GM20000 (cell line): ENCODE measurements around the gene ALG12.

Experiments used
- DNase-seq: peaks from one replicate; pipeline ENCODE4 v3.0.0; 2012; ENCODE audit warnings: low spot score
- CTCF ChIP-seq: IDR thresholded peaks from 2 replicates; pipeline ENCODE4 v1.5.1; 2012; ENCODE audit warnings: mild to moderate bottlenecking, control low read depth; ENCODE audit errors: extremely low read depth, missing control alignments

The ALG12 gene

GRCh38 chr22:49904040-49904369 is 14.2 kb downstream of the ALG12 start:
- DNase-seq: no peak
- no peak for TF ChIP-seq CTCF

GRCh38 chr22:49903322-49904039 is 14.8 kb downstream of the ALG12 start:
- no peak for DNase-seq
- no peak for TF ChIP-seq CTCF

- no peak for DNase-seq
- no peak for TF ChIP-seq CTCF
Observed at GRCh38 chr22:49901457-49901856, 16.8 kb downstream of the ALG12 start.

GRCh38 chr22:49900441-49901230 is 17.6 kb downstream of the ALG12 start:
- TF ChIP-seq CTCF: no peak
- DNase-seq: no peak

- no peak for DNase-seq
Observed at GRCh38 chr22:49899530-49899929, 18.7 kb downstream of the ALG12 start.

GRCh38 chr22:49897015-49897684 is 21.1 kb downstream of the ALG12 start:
- TF ChIP-seq CTCF: no peak
- no peak for DNase-seq

More at GRCh38 chr22:49899530-49899929, 18.7 kb downstream of the ALG12 start:
- no peak for TF ChIP-seq CTCF

- TF ChIP-seq CTCF: no peak
- no peak for DNase-seq
Observed at GRCh38 chr22:49896201-49896600, 22.0 kb downstream of the ALG12 start.
